H1 (cell line): ENCODE measurements around the gene ZNF226. TPM values are rescaled to one million over a fixed set of nuclear protein-coding genes. Genes with fewer than 3 reads are reported as not detected.

ENCODE experiments used
- ASH2L ChIP-seq: fragments of 200-600, 300-600 bp; sonication (generic); IDR thresholded peaks from one replicate; pipeline ENCODE4 v1.7.1; 2017; ENCODE audit warnings: low read length
- CBX5 ChIP-seq: fragments of 300-800, 300-1000 bp; sonication (generic); IDR thresholded peaks from 2 replicates; pipeline ENCODE4 v1.7.1; 2016; ENCODE audit warnings: antibody characterized with exemption, low read length, low read depth
- CBX8 ChIP-seq: fragments of 300-800, 300-1000 bp; sonication (generic); IDR thresholded peaks from 2 replicates; pipeline ENCODE4 v1.7.1; 2016; ENCODE audit warnings: low read depth, low read length, borderline replicate concordance
- CHD2 ChIP-seq: IDR thresholded peaks from 2 replicates; pipeline ENCODE4 v1.6.1; 2012; ENCODE audit warnings: low read length, improper control_type of control experiment
- EGR1 ChIP-seq: IDR thresholded peaks from 2 replicates; pipeline ENCODE4 v1.6.1; 2011; ENCODE audit warnings: low read depth, low read length, borderline replicate concordance
- EZH2 ChIP-seq: fragments of 200-600 bp; sonication (generic); IDR thresholded peaks from 2 replicates; pipeline ENCODE4 v1.7.1; 2012; ENCODE audit warnings: low read depth, mild to moderate bottlenecking, moderate library complexity, low read length, inconsistent platforms; ENCODE audit not compliant: severe bottlenecking
- GABPA ChIP-seq: IDR thresholded peaks from 2 replicates; pipeline ENCODE4 v1.6.1; 2011; ENCODE audit warnings: mild to moderate bottlenecking, low read length, moderate library complexity, borderline replicate concordance; ENCODE audit not compliant: insufficient read depth
- HDAC6 ChIP-seq: IDR thresholded peaks from one replicate; pipeline ENCODE4 v1.7.1; 2012; ENCODE audit warnings: low read depth, mild to moderate bottlenecking, inconsistent platforms, low read length, moderate library complexity
- KDM5A ChIP-seq: fragments of 200-600 bp; IDR thresholded peaks from 2 replicates; pipeline ENCODE4 v1.7.1; 2012; ENCODE audit warnings: mild to moderate bottlenecking, low read length, inconsistent platforms, mixed read lengths
- POU5F1 ChIP-seq: IDR thresholded peaks from 2 replicates; pipeline ENCODE4 v1.6.1; 2011; ENCODE audit warnings: low read depth, mild to moderate bottlenecking, low read length, moderate library complexity
- RFX5 ChIP-seq: IDR thresholded peaks from 2 replicates; pipeline ENCODE4 v1.6.1; 2011; ENCODE audit warnings: low read depth, low read length, improper control_type of control experiment, borderline replicate concordance
- SIN3A ChIP-seq, 2 experiments: IDR thresholded peaks in 1 of 2; conservative IDR thresholded peaks in 1 of 2; 2 replicates each; pipeline ENCODE4 v1.6.1; 2011 to 2012; ENCODE audit warnings: low read length in 2 of 2, improper control_type of control experiment in 1 of 2, low read depth in 1 of 2, mild to moderate bottlenecking in 1 of 2
- SUZ12 ChIP-seq: fragments of 200-600 bp; sonication (generic); IDR thresholded peaks from 2 replicates; pipeline ENCODE4 v1.6.1; 2012; ENCODE audit warnings: mild to moderate bottlenecking, inconsistent platforms, low read length, moderate library complexity, mixed read lengths
- TAF7 ChIP-seq: optimal IDR thresholded peaks from 2 replicates; pipeline ENCODE3; 2011; ENCODE audit warnings: low read depth, mild to moderate bottlenecking, inconsistent platforms, low read length, moderate library complexity, borderline replicate concordance
- YY1 ChIP-seq: IDR thresholded peaks from 2 replicates; pipeline ENCODE4 v1.6.1; 2011; ENCODE audit warnings: low read depth, mild to moderate bottlenecking, low read length
- polyA plus RNA-seq, 7 experiments: library from polyadenylated mRNA; depleted of rRNA in 3 of 7; stranded (reverse) in 5 of 7; unstranded in 2 of 7; fragments of >200 nt in 5 of 7; fragments of 200-250 nt in 2 of 7; gene quantifications; 1 replicate in 5 of 7; 2 replicates in 1 of 7; 4 replicates in 1 of 7; pipeline versions ENCODE4 v1.2.1 to v1.2.3, GENCODE V29; 2011 to 2013; ENCODE audit warnings: missing spikeins in 2 of 7, mixed read lengths in 2 of 7
- total RNA-seq: library from RNA; stranded (reverse); fragmentation: NEBNext Ultra II Directional; extraction: Animal tissue kit (Norgen Biotek cat#: 25700); gene quantifications from 2 replicates; pipeline ENCODE4 v1.2.1, GENCODE V29; 2021
- TF ChIP-seq, protein P1 (sequence below): IDR thresholded peaks from 2 replicates; pipeline ENCODE4 v1.6.1; 2011; ENCODE audit warnings: low read length, improper control_type of control experiment

ZNF226 gene
- total and polyA plus RNA-seq, 2 of the 8 experiments (the other 6 are each of a cell fraction or from before 2014, with no cell fraction given), result 4.1 to 18.3 TPM

DNA sequence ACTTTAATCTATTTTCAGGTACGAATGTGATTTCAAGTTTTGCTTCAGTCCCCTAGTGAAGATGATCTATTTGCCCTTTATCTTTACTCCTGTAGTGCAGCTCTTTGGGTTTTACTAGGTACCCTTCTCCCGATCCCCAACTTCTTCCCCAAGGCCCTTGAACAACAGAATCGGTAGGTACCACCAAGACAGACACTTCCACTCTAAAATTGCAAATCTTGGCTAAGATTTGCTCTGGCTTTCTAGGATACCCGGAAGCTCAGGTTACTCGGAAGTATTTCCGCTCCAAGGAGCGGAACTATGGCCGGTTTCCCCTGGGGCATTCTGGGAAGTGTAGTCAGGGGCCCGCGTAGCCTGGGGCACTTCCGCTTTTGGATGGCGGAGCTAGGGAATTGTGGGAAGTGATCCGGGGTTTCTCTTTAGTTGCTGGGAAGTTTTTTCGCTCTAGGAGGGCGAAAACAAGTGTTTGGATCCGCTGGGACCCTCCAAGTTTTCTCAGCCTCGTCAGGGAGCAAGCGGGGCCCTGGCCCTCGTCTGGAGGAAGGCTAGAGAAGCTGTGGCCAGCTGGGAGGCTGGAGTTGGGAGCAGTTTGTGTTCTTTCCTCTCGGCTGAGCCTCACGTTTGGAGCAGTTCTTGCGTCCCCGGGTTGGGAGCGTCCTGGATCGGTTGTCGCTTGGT, 42.4 kb downstream of the ZNF226 start (continued):
- TF ChIP-seq CBX8, result no peak
- no peak for TF ChIP-seq EZH2
- TF ChIP-seq SUZ12, result no peak
- TF ChIP-seq CHD2, result no peak
- no peak for TF ChIP-seq CBX5
- peak; percentile 99 for TF ChIP-seq EGR1
- TF ChIP-seq SIN3A (conservative IDR thresholded peaks at IDR 0.05 in 1 of 2, IDR thresholded peaks at IDR 0.05 in 1 of 2; ENCODE audit: low read depth in 1 of 2, low read length in 2 of 2), result no peak
- TF ChIP-seq GABPA, result peak; percentile 91
- TF ChIP-seq KDM5A, result no peak
- TF ChIP-seq, protein P1, sequence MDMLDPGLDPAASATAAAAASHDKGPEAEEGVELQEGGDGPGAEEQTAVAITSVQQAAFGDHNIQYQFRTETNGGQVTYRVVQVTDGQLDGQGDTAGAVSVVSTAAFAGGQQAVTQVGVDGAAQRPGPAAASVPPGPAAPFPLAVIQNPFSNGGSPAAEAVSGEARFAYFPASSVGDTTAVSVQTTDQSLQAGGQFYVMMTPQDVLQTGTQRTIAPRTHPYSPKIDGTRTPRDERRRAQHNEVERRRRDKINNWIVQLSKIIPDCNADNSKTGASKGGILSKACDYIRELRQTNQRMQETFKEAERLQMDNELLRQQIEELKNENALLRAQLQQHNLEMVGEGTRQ, result no peak
- TF ChIP-seq POU5F1, result no peak
- TF ChIP-seq HDAC6, result no peak
- no peak for TF ChIP-seq TAF7
- peak; percentile 31 for TF ChIP-seq ASH2L
- TF ChIP-seq RFX5, result no peak
- peak; percentile 91 for TF ChIP-seq YY1
